HepG2 (cell line): ENCODE data around the gene DPP6. TPM values are rescaled to one million over a fixed set of nuclear protein-coding genes. Genes with fewer than 3 reads are reported as not detected.

Experiments used
- AGO2 ChIP-seq: fragments of 200-400 bp; formaldehyde crosslinking; optimal IDR thresholded peaks from 2 replicates; pipeline ENCODE3; 2017; ENCODE audit warnings: mild to moderate bottlenecking, low read depth, low read length, moderate library complexity
- ELF3 ChIP-seq: IDR thresholded peaks from 2 replicates; pipeline ENCODE4 v1.6.1; 2016; ENCODE audit warnings: missing genetic modification reagents, missing compliant biosample characterization
- ETV5 ChIP-seq: IDR thresholded peaks from 2 replicates; pipeline ENCODE4 v1.6.1; 2018; ENCODE audit warnings: missing biosample characterization, missing genetic modification reagents, inconsistent platforms, borderline replicate concordance
- FOXA1 ChIP-seq, 2 experiments: fragments of 450-650 bp in 1 of 2; sonication (generic) in 1 of 2; formaldehyde crosslinking in 1 of 2; IDR thresholded peaks; 2 replicates each; pipeline versions ENCODE4 v1.4.0 to v1.6.1; 2016 to 2020; ENCODE audit warnings: missing genetic modification reagents in 1 of 2
- FOXC1 ChIP-seq: sonication (generic); formaldehyde crosslinking; IDR thresholded peaks from 2 replicates; pipeline ENCODE4 v1.8.0; 2022; ENCODE audit warnings: mild to moderate bottlenecking, missing genetic modification reagents, borderline replicate concordance
- GRHL1 ChIP-seq: sonication (generic); formaldehyde crosslinking; conservative IDR thresholded peaks from 2 replicates; pipeline ENCODE4 v1.8.0; 2022; ENCODE audit warnings: missing genetic modification reagents
- IRF1 ChIP-seq: sonication (generic); formaldehyde crosslinking; IDR thresholded peaks from 2 replicates; pipeline ENCODE4 v1.4.0; 2020; ENCODE audit warnings: low read depth, mild to moderate bottlenecking, missing genetic modification reagents
- MIXL1 ChIP-seq: IDR thresholded peaks from 2 replicates; pipeline ENCODE4 v1.6.1; 2016
- MYNN ChIP-seq: sonication (generic); formaldehyde crosslinking; IDR thresholded peaks from 2 replicates; pipeline ENCODE4 v1.4.0; 2020; ENCODE audit warnings: mild to moderate bottlenecking, low read depth, missing genetic modification reagents
- NRL ChIP-seq: sonication (generic); formaldehyde crosslinking; IDR thresholded peaks from 2 replicates; pipeline ENCODE4 v1.5.0; 2020; ENCODE audit warnings: missing genetic modification reagents, mild to moderate bottlenecking, moderate library complexity, borderline replicate concordance
- PRDM4 ChIP-seq: sonication (generic); formaldehyde crosslinking; IDR thresholded peaks from 2 replicates; pipeline ENCODE4 v1.9.0; 2021; ENCODE audit warnings: missing genetic modification reagents, borderline replicate concordance
- REPIN1 ChIP-seq: sonication (generic); formaldehyde crosslinking; IDR thresholded peaks from 2 replicates; pipeline ENCODE4 v1.8.0; 2022; ENCODE audit warnings: missing genetic modification reagents, low read depth, mild to moderate bottlenecking, borderline replicate concordance
- RFX5 ChIP-seq: IDR thresholded peaks from 2 replicates; pipeline ENCODE4 v1.6.1; 2011; ENCODE audit warnings: low read depth, low read length, improper control_type of control experiment
- SIX1 ChIP-seq: sonication (generic); formaldehyde crosslinking; IDR thresholded peaks from 2 replicates; pipeline ENCODE4 v1.4.0; 2020; ENCODE audit warnings: missing genetic modification reagents, borderline replicate concordance
- TAF15 ChIP-seq: fragments of 200-400 bp; formaldehyde crosslinking; IDR thresholded peaks from one replicate; pipeline ENCODE4 v1.6.1; 2018; ENCODE audit warnings: mild to moderate bottlenecking, low read depth, low read length; ENCODE audit not compliant: poor library complexity, severe bottlenecking
- TOPORS ChIP-seq: sonication (generic); formaldehyde crosslinking; IDR thresholded peaks from 2 replicates; pipeline ENCODE4 v1.8.0; 2023; ENCODE audit warnings: mild to moderate bottlenecking, missing genetic modification reagents
- XBP1 ChIP-seq: sonication (generic); formaldehyde crosslinking; IDR thresholded peaks from 2 replicates; pipeline ENCODE4 v1.5.0; 2020; ENCODE audit warnings: missing genetic modification reagents
- ZBTB42 ChIP-seq: sonication (generic); formaldehyde crosslinking; IDR thresholded peaks from 2 replicates; pipeline ENCODE4 v1.5.0; 2020; ENCODE audit warnings: mild to moderate bottlenecking, missing genetic modification reagents
- ZFP36L1 ChIP-seq: sonication (generic); formaldehyde crosslinking; IDR thresholded peaks from 2 replicates; pipeline ENCODE4 v1.8.0; 2022; ENCODE audit warnings: mild to moderate bottlenecking, missing genetic modification reagents, moderate library complexity
- ZNF329 ChIP-seq: sonication (generic); formaldehyde crosslinking; IDR thresholded peaks from 2 replicates; pipeline ENCODE4 v1.9.0; 2021; ENCODE audit warnings: low read depth, mild to moderate bottlenecking, missing genetic modification reagents
- ZNF333 ChIP-seq: sonication (generic); formaldehyde crosslinking; IDR thresholded peaks from 2 replicates; pipeline ENCODE4 v1.4.0; 2020; ENCODE audit warnings: mild to moderate bottlenecking, missing genetic modification reagents, borderline replicate concordance
- ZNF441 ChIP-seq: sonication (generic); formaldehyde crosslinking; IDR thresholded peaks from 2 replicates; pipeline ENCODE4 v1.7.0; 2021; ENCODE audit warnings: missing genetic modification reagents, borderline replicate concordance
- ZNF468 ChIP-seq: sonication (generic); formaldehyde crosslinking; IDR thresholded peaks from 2 replicates; pipeline ENCODE4 v1.8.0; 2022; ENCODE audit warnings: mild to moderate bottlenecking, moderate library complexity, missing genetic modification reagents
- ZNF552 ChIP-seq: sonication (generic); formaldehyde crosslinking; IDR thresholded peaks from 2 replicates; pipeline ENCODE4 v1.9.0; 2022; ENCODE audit warnings: missing genetic modification reagents, mild to moderate bottlenecking, borderline replicate concordance
- ZNF619 ChIP-seq: sonication (generic); formaldehyde crosslinking; IDR thresholded peaks from 2 replicates; pipeline ENCODE4 v1.4.0; 2020; ENCODE audit warnings: mild to moderate bottlenecking, missing genetic modification reagents
- polyA plus RNA-seq, 8 experiments: library from polyadenylated mRNA; depleted of rRNA in 3 of 8; stranded (reverse) in 7 of 8; unstranded in 1 of 8; fragments of >200 nt; fragmentation: Illumina TruSeq in 4 of 8; extraction: Trizol in 4 of 8; gene quantifications; 2 replicates each; pipeline versions ENCODE4 v1.2.1 to v1.2.3, GENCODE V29; 2011 to 2016; ENCODE audit warnings: low read depth in 4 of 8, missing spikeins in 1 of 8, mixed read lengths in 1 of 8; ENCODE audit not compliant: insufficient read depth in 1 of 8
- total RNA-seq, 5 experiments: library from RNA; depleted of rRNA; stranded (reverse); fragments of >200 nt; fragmentation: Illumina TruSeq; extraction: Trizol; gene quantifications; 2 replicates each; pipeline ENCODE4 v1.2.3, GENCODE V29; 2016; ENCODE audit warnings: low read depth in 1 of 5
- TF ChIP-seq, protein P1 (sequence below): sonication (generic); formaldehyde crosslinking; IDR thresholded peaks from 2 replicates; pipeline ENCODE4 v1.5.0; 2020; ENCODE audit warnings: missing genetic modification reagents

The DPP6 gene
- total and polyA plus RNA-seq, 2 of the 13 experiments (the other 11 are each of a cell fraction or from before 2014, with no cell fraction given), result not detected

GRCh38 chr7:154383045-154383444 is 330.8 kb downstream of the DPP6 start (continued):
- TF ChIP-seq IRF1 (CRISPR knock-in tag) (no peak), TOPORS (CRISPR knock-in tag) (no peak), ZNF468 (CRISPR knock-in tag) (no peak), NRL (CRISPR knock-in tag) (no peak), ZNF329 (CRISPR knock-in tag) (no peak), SIX1 (no peak), ETV5 (CRISPR knock-in tag) (no peak; the same call in 1 of the 2 replicates), ZFP36L1 (CRISPR knock-in tag) (no peak), FOXA1 (IDR thresholded peaks at IDR 0.05) (no peak), FOXA1 (CRISPR knock-in tag; IDR thresholded peaks at IDR 0.05) (peak; percentile 40; the same call in 1 of the 2 replicates), GRHL1 (CRISPR knock-in tag) (no peak), ZNF333 (CRISPR knock-in tag) (no peak), MYNN (CRISPR knock-in tag) (no peak), AGO2 (no peak), ZNF619 (CRISPR knock-in tag) (no peak), ZNF441 (CRISPR knock-in tag) (no peak), MIXL1 (CRISPR knock-in tag) (0 out of 2 replicates have a peak, but pooled peaks have one; percentile 66), ZBTB42 (CRISPR knock-in tag) (no peak), TAF15 (no peak), ZNF552 (no peak), PRDM4 (CRISPR knock-in tag) (no peak), ELF3 (CRISPR knock-in tag) (peak; percentile 60; the same call in 1 of the 2 replicates), REPIN1 (no peak), RFX5 (no peak), XBP1 (no peak), FOXC1 (CRISPR knock-in tag) (no peak)
- TF ChIP-seq, protein P1, sequence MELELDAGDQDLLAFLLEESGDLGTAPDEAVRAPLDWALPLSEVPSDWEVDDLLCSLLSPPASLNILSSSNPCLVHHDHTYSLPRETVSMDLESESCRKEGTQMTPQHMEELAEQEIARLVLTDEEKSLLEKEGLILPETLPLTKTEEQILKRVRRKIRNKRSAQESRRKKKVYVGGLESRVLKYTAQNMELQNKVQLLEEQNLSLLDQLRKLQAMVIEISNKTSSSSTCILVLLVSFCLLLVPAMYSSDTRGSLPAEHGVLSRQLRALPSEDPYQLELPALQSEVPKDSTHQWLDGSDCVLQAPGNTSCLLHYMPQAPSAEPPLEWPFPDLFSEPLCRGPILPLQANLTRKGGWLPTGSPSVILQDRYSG (CRISPR knock-in tag), result no peak
